OCI-LY1 (cell line): ENCODE data around the gene CDH4.

Experiments
- EZH2 ChIP-seq: fragments of 200-600 bp; sonication (generic), shearing (Covaris generic); IDR thresholded peaks from 2 replicates; pipeline ENCODE4 v1.8.0; 2017; ENCODE audit warnings: borderline replicate concordance, mixed run types, mild to moderate bottlenecking, antibody characterized with exemption, low read length, moderate library complexity, mixed read lengths
- TF ChIP-seq, protein P1 (sequence below): fragments of 200-600 bp; sonication (generic), shearing (Covaris generic); IDR thresholded peaks from 2 replicates; pipeline ENCODE4 v1.5.1; 2017; ENCODE audit warnings: mild to moderate bottlenecking, antibody characterized with exemption, low read length, moderate library complexity, mixed read lengths

- no peak for TF ChIP-seq EZH2
- TF ChIP-seq, protein P1, sequence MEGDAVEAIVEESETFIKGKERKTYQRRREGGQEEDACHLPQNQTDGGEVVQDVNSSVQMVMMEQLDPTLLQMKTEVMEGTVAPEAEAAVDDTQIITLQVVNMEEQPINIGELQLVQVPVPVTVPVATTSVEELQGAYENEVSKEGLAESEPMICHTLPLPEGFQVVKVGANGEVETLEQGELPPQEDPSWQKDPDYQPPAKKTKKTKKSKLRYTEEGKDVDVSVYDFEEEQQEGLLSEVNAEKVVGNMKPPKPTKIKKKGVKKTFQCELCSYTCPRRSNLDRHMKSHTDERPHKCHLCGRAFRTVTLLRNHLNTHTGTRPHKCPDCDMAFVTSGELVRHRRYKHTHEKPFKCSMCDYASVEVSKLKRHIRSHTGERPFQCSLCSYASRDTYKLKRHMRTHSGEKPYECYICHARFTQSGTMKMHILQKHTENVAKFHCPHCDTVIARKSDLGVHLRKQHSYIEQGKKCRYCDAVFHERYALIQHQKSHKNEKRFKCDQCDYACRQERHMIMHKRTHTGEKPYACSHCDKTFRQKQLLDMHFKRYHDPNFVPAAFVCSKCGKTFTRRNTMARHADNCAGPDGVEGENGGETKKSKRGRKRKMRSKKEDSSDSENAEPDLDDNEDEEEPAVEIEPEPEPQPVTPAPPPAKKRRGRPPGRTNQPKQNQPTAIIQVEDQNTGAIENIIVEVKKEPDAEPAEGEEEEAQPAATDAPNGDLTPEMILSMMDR, result peak; percentile 8; the same call in 1 of the 2 replicates
Measured at GRCh38 chr20:61480158-61480825, 228.2 kb downstream of the CDH4 start.
